GM12892 (cell line): ENCODE results near the gene CCNG1.
A peak's percentile ranks its signal among the peaks of the same experiment; 100 is the strongest.

ENCODE experiments used
- DNase-seq: peaks from one replicate; pipeline ENCODE4 v3.0.0; 2011; ENCODE audit not compliant: insufficient read length
- FAIRE-seq: peaks from 2 replicates; lab custom pipeline; 2011; peaks lifted over from hg19 to GRCh38; lab: Jason Lieb, UNC
- POLR2A ChIP-seq: IDR thresholded peaks from 2 replicates; pipeline ENCODE4 v1.6.1; 2011; ENCODE audit warnings: low read depth, low read length, control low read depth
- POLR2AphosphoS5 ChIP-seq: IDR thresholded peaks from 2 replicates; pipeline ENCODE4 v1.6.1; 2011; ENCODE audit warnings: low read depth, low read length, control low read depth
- TAF1 ChIP-seq: IDR thresholded peaks from 2 replicates; pipeline ENCODE4 v1.6.1; 2011; ENCODE audit warnings: low read depth, mild to moderate bottlenecking, control low read depth, low read length, borderline replicate concordance

Gene CCNG1

GRCh38 chr5:163473635-163474243 is 36.3 kb downstream of the CCNG1 start:
- DNase-seq: no peak
- no peak for FAIRE-seq
- TF ChIP-seq POLR2AphosphoS5 (no peak), TAF1 (no peak), POLR2A (no peak)

GRCh38 chr5:163475411-163475810 is 38.0 kb downstream of the CCNG1 start:
- FAIRE-seq (no peak), DNase-seq (no peak)
- TF ChIP-seq POLR2A: no peak
- no peak for TF ChIP-seq POLR2AphosphoS5
- no peak for TF ChIP-seq TAF1

- FAIRE-seq (no peak), DNase-seq (no peak)
- no peak for TF ChIP-seq POLR2A
- TF ChIP-seq TAF1: no peak
- TF ChIP-seq POLR2AphosphoS5: no peak
Observed at GRCh38 chr5:163478126-163478981, 41.0 kb downstream of the CCNG1 start.

- DNase-seq: no peak
- no peak for FAIRE-seq
- no peak for TF ChIP-seq TAF1
- TF ChIP-seq POLR2A: no peak
- no peak for TF ChIP-seq POLR2AphosphoS5
Observed at GRCh38 chr5:163478982-163479271, 41.5 kb downstream of the CCNG1 start.

GRCh38 chr5:163489055-163489744 is 51.8 kb downstream of the CCNG1 start:
- no peak for DNase-seq
- peak; percentile 38 for FAIRE-seq
- TF ChIP-seq POLR2AphosphoS5: no peak
- TF ChIP-seq POLR2A: no peak
- no peak for TF ChIP-seq TAF1

- FAIRE-seq (no peak), DNase-seq (no peak)
- TF ChIP-seq TAF1: no peak
Observed at GRCh38 chr5:163489745-163490075, 52.3 kb downstream of the CCNG1 start.
